GM15510 (cell line): ENCODE measurements around the gene VSIG1.

ENCODE experiments used
- POLR2A ChIP-seq: IDR thresholded peaks from 3 replicates; pipeline ENCODE4 v1.6.1; 2011; ENCODE audit warnings: borderline replicate concordance; ENCODE audit not compliant: insufficient read length; ENCODE audit errors: extremely low read depth

VSIG1 gene

DNA sequence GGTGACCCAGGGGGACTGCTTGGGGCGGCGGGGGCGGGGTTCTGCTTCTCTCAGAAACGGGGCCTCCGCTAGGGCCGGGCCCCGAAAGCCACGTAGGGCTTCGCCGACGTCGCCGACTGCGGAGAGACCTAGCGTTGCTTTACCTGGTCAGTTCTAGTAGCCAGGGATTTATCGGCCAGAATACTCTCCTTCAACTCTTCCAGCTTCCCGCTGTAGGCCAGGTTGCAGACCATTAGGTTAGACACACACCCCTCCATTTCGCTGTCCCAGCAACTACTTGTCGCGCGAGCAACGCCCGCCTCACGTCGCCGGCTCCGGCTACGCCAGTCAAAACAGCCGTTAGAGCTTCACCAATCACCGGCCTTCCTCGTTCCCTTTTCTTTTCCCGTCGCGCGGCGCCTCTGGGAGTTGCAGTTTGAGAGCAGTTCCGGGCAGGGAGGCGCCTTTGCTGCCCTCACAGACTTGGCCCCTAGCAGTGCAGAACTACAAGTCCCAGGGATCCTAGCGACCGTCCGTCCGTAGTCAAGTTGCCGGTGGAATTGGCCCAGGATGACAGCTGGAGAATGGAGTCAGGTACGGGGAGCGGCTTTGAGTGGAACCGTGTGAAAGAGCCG, 46.5 kb downstream of the VSIG1 start, which contains the start of the genes ATG4A and PSMD10:
Gene ATG4A (plus strand): TSS at position 515 of the 614 bp plus-strand sequence. CDS start 49 bp downstream, at position 564.
Gene PSMD10 (minus strand): TSS at position 279 of the 614 bp plus-strand sequence. CDS start 22 bp downstream, at position 257.
- peak; percentile 44 for TF ChIP-seq POLR2A

- TF ChIP-seq POLR2A: no peak
Observed at GRCh38 chrX:108091878-108092291, 47.0 kb downstream of the VSIG1 start.

DNA sequence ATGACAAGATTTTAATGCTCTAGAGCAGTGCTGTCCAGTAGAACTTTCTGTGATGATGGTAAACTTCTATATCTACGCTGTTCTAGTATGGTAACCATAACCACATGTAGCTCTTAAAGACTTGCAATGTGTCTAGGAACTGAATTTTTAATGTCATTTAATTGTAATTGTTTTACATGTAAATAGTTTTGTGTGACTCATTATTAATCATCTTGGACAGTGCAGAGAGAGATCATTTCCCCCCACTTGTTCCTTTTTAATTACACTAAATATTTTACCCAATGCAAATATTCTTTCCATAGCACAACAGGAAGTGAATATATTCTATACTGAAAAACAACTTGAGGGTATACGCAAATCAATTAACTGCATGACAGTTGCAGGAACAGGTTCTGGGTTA, 52.5 kb downstream of the VSIG1 start:
- TF ChIP-seq POLR2A: no peak

DNA sequence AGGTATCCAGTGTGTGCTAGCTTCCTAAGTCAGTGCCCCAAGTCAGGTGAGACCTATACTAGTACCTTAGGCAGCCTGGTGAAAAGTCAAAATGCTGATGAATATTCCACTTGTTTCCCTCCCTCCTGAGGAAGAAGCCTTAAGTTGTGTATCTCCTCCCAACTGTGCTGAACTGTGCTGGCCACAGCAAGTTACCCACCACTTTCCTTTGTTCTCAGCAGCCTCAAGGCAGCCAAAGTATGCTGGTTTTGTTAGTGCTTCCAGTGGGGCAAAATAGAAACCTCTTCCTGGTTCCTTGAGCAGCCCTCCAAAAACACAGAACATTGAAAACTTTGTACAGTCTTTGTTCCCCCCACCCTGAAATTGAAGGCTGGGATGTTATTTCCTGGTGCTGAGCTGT, 60.6 kb downstream of the VSIG1 start:
- no peak for TF ChIP-seq POLR2A

DNA sequence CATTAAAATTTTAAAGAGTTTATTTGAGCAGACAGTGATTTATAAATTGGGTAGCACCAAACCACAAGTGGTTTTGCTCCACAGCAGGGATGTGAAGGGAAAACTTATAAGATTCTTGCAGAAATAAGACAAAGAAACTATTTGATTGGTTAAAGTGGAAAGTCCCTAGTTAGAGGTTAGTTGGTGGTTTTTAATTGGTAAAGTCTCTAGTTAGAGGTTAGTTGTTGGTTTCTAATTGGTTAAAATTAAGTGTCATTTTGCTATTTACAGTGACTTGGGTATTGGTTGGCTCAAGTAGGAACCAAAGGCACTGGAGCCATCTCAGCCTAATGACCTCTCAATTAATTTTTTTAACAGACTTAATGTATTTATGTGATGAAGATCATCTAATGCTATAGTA, 69.7 kb downstream of the VSIG1 start:
- TF ChIP-seq POLR2A: no peak

GRCh38 chrX:108117988-108118387, 73.1 kb downstream of the VSIG1 start:
- no peak for TF ChIP-seq POLR2A

GRCh38 chrX:108121291-108121690, 76.4 kb downstream of the VSIG1 start:
- no peak for TF ChIP-seq POLR2A

GRCh38 chrX:108122748-108123147, 77.9 kb downstream of the VSIG1 start:
- TF ChIP-seq POLR2A: no peak

DNA sequence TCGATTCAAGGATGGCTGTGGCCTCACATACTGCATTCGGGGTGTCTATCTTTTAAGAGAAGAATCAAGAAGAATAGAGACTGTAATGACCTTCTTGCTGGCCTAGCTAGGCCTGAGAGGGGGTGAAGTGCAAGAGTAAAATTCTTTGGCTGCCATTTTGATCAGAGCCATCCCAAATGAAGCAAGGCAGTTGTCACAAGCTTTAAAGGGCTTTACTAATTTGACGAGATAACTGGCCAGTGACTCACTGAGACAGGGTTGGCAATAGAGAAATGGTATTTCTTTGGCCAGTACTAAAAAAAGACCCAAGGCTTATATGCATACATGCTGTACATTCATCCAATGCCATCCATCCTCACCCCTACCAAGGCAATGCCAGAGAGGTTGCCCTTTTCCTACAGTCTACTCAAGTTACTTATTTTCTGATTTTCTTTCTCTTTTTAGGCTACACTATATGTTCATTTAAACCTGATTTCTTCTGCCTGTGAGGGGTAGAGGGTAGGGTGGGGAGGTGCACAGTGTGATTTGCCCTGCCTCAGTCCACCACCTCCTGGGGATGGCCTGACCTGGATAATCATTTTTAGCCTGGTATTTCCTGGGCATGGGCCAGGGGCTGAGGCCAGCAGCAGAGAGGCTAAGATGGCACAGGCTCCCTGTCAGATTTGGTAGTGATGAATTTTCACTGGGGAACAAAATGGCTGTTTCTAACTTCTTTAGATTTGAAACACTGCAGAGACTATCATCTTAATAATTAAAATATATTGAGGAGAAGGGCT, 78.9 kb downstream of the VSIG1 start:
- TF ChIP-seq POLR2A: no peak

GRCh38 chrX:108126661-108127060, 81.8 kb downstream of the VSIG1 start:
- no peak for TF ChIP-seq POLR2A

DNA sequence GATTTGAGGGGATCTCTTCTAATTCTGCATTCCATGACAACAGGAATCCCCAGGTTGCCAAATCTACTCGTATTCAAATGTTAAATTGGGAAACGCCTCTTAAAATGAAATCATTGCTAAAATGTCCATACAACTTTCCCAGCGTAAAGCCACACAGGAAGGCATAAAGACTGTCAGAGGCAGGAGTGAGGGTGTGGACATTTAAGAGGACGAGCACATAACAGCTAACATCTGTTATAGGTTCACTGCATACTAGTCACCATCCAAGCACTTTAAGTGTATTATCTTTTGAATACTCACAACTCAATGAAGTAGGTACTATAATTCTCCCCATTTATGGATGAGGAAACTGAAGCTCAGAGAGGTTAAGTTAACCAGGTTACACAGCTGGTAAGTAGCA, 82.3 kb downstream of the VSIG1 start:
- no peak for TF ChIP-seq POLR2A
